Measurements from ENCODE around the gene LILRB3.

GRCh38 chr19:54262470-54262869 is 39.7 kb upstream of the LILRB3 start:
- TF ChIP-seq POLR2A (IDR thresholded peaks at IDR 0.05) (no peak), CTCF (IDR thresholded peaks at IDR 0.05) (no peak), EP300 (IDR thresholded peaks at IDR 0.05) (no peak)

Measured in sigmoid colon (tissue), 4 donors.